Hepatocyte (in vitro differentiated cells): ENCODE results near the gene SDK1.

Experiments used
- CTCF ChIP-seq: fragments of 200-600 bp; sonication (generic); IDR thresholded peaks from 2 replicates; pipeline ENCODE4 v1.5.1; 2016; ENCODE audit warnings: antibody characterized with exemption, mild to moderate bottlenecking; ENCODE audit not compliant: poor library complexity
- EZH2 ChIP-seq: fragments of 200-600 bp; sonication (generic); IDR thresholded peaks from 2 replicates; pipeline ENCODE4 v1.6.1; 2016; ENCODE audit warnings: antibody characterized with exemption, mild to moderate bottlenecking, borderline replicate concordance
- EZH2phosphoT487 ChIP-seq: fragments of 200-600 bp; sonication (generic); IDR thresholded peaks from one replicate; pipeline ENCODE4 v1.6.1; 2018; ENCODE audit warnings: antibody characterized with exemption, mild to moderate bottlenecking, low read depth, moderate library complexity; ENCODE audit not compliant: unreplicated experiment, severe bottlenecking

- TF ChIP-seq CTCF (no peak), EZH2 (no peak), EZH2phosphoT487 (no peak)
Measured at GRCh38 chr7:3466261-3466660, 165.2 kb downstream of the SDK1 start.
